Measurements from ENCODE around the gene PRDM1. TPM values are rescaled to one million over a fixed set of nuclear protein-coding genes. Genes with fewer than 3 reads are reported as not detected.

The PRDM1 gene
- total RNA-seq, 1 experiment from 2014 or later = 0.98 TPM

DNA sequence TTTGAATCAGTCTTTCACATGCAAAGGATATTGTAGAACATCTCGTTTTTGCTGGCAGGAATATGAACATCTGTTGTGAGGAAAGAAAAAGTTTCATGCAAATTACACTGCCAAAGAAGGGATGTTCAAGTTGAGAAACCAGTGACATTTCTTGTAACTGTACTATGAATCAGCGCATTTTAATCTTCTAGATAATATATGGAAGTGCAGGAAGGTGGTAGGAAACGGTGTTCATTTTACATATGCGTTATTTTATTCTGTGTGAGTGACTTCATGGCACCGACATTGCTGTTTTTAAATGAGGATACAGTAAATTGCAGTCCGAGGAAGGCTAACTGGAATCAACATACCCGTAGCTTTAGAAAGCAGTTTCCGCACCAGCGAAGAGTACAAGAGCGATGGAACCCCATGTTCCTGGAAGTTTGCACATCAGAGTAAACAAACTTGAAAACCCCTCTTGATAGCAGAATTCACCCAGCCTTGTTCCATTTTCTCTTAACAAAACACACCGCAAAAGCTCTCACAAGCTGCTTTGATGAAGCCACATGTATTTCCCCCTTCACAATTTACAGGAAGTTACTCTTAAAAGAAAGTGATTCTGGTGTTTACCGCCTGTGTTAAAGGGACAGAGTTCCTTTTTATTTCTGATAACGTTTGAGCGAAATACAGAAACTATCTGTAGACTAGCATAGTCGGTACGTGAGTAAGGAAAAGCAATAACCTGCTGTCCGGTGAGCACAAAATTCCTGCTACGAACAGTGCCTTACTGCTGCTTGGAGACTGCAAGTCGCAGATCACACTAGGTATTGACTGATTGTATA, 11.5 kb downstream of the PRDM1 start:
- peak; percentile 53 for DNase-seq (ENCODE audit: low read depth)

- no peak for DNase-seq (ENCODE audit: low read depth)
Measured at GRCh38 chr6:106098383-106099234, 12.5 kb downstream of the PRDM1 start.

GRCh38 chr6:106099235-106099537, 13.1 kb downstream of the PRDM1 start:
- DNase-seq (ENCODE audit: low read depth) = no peak

- no peak for DNase-seq (ENCODE audit: low read depth)
Measured at GRCh38 chr6:106100755-106101154, 14.6 kb downstream of the PRDM1 start.

DNA sequence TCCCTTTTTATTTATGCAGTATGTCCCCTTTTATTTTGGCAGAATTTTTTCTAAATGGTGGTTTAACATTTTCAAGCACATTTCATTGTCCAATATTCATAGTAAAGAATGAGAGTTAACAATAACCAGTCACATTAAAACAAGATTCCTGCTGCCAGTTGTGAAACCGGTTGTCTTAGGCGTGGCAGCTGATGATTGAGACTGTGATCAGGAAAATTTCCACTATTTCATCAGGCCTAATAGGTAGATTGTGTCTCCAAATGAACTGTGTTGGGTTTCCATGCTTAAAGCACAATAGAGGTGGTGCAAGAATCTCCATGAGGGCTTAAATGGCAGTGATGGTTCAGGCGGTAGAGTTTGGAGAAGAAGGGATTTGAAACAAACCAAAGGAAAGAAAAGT, 15.3 kb downstream of the PRDM1 start:
- DNase-seq (ENCODE audit: low read depth) = no peak

DNA sequence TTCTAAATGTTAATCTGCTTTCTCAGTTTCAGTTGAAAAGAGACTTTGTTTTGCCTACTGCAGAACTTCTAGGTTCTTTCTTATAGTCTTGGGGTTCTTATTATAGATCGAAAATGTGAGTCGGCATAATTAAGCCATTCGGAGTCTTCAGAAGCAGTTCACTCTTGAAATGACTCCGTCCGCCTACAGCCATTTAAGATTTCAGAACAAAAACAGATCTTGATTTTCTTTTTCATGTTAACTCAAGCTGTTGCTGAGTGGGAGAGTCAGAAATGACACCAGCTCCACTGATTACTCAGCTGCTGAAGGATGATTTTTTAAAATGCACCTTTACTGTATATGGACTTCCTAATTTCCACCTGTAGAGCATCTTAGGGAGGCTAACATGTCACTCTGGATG, 15.9 kb downstream of the PRDM1 start:
- no peak for DNase-seq (ENCODE audit: low read depth)

DNA sequence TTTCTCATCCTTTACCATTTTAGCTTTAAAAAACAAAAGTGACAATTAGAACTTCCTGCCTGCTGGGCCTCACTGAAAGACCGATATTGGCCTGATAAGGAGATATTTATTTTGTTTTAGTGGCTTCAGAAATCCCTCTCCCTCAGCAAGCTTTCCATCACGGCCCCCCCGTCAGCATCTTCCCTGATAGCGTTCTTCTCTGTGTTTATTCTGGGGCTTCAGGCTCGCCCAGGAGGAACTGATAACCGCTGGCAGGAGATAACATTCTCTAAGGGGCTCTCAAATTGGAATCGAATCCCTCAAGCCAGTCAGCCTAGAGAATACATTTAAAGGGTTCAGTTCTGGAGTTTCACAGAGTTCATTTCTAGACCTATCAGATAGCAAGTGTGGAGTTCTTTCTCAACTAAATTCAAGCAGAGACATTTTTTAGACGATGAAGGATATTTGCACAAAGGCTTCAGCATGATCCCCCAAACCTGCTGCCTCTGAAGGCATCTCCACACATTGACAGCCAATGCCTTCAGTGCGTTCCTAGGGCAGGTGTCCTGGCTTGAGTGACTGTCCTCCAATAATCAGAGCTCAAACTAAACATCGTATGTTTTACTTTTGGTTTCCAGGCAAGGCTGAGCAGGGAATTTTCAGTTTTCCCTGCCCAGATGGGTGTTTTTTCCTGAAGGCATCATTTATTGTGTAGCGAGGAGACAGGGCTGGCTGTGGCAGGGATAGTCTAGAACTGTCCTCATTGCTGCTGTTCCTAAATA, 17.0 kb downstream of the PRDM1 start:
- no peak for DNase-seq (ENCODE audit: low read depth)

DNA sequence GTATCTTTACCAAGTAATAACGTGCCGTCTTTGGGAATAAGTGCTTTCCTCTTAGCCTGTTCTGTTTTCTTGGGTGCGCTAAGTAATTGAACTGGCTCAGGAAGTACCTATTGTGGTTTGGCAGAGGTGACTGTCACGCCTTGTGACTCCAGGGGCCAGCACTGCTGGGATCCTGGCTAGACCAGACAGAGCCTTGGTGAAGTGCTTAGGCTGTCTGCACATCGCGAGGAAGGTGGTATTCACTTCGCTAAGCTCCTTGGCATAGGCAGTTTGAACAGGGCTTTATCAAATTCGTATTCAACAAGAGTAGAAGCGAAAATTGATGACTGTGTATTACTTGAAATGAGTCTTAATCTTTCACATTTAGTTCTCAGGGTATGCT, 17.6 kb downstream of the PRDM1 start:
- DNase-seq (ENCODE audit: low read depth) = no peak

DNA sequence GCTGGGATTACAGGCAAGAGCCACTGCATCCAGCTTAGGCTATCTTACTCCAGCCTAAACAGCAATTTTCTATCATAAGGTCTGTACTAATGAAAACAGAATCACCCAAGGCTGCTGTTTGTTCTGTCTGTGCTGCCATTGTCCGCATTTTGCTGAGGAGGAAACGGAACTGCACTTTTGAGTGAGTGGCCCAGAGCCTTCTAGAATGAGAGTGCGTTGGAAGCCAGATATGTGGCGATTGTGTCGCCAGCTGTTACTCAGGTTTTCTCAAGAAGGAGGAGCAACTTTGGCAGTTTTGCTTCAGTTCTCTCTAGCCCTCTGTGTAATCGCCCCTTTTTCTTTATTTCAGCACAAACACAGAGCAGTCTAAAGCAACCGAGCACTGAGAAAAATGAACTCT, 18.3 kb downstream of the PRDM1 start:
- DNase-seq (ENCODE audit: low read depth) = no peak

DNA sequence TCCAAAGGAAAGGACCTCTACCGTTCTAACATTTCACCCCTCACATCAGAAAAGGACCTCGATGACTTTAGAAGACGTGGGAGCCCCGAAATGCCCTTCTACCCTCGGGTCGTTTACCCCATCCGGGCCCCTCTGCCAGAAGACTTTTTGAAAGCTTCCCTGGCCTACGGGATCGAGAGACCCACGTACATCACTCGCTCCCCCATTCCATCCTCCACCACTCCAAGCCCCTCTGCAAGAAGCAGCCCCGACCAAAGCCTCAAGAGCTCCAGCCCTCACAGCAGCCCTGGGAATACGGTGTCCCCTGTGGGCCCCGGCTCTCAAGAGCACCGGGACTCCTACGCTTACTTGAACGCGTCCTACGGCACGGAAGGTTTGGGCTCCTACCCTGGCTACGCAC, 18.8 kb downstream of the PRDM1 start:
- no peak for DNase-seq (ENCODE audit: low read depth)

- DNase-seq (ENCODE audit: low read depth) = no peak
Measured at GRCh38 chr6:106105493-106105892, 19.4 kb downstream of the PRDM1 start.

DNA sequence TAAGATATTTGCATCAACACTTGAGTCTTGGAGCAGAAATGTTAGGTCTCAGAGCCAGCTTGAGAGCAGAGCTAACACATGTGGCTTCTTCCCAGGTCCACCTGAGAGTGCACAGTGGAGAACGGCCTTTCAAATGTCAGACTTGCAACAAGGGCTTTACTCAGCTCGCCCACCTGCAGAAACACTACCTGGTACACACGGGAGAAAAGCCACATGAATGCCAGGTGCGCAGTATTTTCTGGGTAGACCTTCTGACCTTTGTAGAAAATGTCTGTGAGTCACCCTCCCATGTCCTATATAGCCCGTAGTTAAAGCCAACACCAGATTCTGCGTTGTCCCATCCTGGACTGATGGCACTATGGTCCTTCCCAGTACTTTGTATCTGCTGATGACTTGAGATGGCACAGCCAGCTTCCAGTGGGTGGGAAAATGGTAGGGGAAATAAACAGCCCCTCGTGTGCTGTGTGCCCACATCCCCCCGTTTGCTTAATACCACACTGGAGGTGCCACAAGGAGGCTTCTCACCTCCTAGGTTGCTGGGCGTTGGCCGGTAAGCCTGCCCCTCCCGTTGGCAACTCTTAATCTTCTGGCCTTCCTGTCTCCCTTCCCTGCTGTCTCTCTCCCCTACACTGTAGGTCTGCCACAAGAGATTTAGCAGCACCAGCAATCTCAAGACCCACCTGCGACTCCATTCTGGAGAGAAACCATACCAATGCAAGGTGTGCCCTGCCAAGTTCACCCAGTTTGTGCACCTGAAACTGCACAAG, 20.3 kb downstream of the PRDM1 start:
- no peak for DNase-seq (ENCODE audit: low read depth)

DNA sequence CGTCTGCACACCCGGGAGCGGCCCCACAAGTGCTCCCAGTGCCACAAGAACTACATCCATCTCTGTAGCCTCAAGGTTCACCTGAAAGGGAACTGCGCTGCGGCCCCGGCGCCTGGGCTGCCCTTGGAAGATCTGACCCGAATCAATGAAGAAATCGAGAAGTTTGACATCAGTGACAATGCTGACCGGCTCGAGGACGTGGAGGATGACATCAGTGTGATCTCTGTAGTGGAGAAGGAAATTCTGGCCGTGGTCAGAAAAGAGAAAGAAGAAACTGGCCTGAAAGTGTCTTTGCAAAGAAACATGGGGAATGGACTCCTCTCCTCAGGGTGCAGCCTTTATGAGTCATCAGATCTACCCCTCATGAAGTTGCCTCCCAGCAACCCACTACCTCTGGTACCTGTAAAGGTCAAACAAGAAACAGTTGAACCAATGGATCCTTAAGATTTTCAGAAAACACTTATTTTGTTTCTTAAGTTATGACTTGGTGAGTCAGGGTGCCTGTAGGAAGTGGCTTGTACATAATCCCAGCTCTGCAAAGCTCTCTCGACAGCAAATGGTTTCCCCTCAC, 21.0 kb downstream of the PRDM1 start:
- no peak for DNase-seq (ENCODE audit: low read depth)

GRCh38 chr6:106108129-106108528, 22.0 kb downstream of the PRDM1 start:
- no peak for DNase-seq (ENCODE audit: low read depth)

DNA sequence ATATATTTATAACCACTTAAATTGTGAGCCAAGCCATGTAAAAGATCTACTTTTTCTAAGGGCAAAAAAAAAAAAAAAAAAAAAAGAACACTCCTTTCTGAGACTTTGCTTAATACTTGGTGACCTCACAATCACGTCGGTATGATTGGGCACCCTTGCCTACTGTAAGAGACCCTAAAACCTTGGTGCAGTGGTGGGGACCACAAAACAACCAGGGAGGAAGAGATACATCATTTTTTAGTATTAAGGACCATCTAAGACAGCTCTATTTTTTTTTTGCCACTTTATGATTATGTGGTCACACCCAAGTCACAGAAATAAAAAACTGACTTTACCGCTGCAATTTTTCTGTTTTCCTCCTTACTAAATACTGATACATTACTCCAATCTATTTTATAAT, 22.9 kb downstream of the PRDM1 start:
- DNase-seq (ENCODE audit: low read depth) = no peak

- no peak for DNase-seq (ENCODE audit: low read depth)
Measured at GRCh38 chr6:106110164-106110826, 24.2 kb downstream of the PRDM1 start.

DNA sequence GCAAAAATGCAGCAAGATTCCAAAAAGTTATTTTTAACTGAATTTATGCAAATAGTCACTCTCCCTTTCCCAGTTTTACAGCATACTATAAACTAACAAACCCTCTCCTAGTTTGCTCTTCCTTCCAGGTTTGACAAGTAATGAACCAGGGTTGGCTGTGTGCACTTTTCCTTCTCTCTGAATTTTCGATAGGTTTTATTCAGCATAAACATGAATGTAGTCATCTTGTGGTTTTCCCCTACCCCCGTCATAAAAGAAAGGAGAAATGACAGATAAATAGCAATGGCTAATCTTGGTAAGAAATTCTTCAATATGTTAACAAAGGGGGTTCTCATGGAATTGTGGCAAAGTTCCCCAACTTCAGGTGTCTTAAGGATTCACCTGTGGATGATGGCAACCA, 26.3 kb downstream of the PRDM1 start:
- DNase-seq (ENCODE audit: low read depth) = no peak

DNA sequence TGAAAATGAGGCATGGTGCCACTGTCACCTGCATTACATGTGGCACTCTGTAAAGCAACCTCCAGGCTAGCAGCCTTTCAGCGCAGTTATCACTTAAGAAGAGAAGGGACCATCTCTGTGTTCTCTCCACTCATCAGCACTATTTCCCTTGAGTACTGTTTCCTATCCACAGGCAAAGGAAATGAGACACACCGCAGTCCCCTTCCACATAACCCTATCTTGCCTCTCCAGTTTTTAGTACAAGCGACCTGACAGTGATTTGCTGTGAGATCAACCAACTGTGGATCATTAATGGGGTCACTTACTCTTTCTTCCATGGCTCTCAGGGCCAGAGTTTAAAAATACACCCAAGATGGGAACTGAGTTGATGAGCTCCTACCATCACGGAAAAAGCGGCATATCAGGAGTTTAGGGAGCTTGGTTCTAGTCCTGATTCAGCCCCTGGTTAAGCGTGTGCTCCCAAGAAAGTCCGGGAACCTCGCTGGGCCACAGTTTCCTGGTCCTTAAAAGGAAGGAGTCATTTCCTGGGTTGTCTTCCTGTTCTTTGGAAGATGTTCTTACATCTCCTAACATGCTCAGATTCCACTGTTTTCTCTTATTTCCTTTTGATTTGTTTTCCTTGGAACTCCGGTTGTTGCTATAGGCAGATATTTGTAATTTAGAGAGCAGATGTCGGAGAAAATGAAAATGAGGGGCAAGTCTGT, 27.3 kb downstream of the PRDM1 start:
- no peak for DNase-seq (ENCODE audit: low read depth)

DNA sequence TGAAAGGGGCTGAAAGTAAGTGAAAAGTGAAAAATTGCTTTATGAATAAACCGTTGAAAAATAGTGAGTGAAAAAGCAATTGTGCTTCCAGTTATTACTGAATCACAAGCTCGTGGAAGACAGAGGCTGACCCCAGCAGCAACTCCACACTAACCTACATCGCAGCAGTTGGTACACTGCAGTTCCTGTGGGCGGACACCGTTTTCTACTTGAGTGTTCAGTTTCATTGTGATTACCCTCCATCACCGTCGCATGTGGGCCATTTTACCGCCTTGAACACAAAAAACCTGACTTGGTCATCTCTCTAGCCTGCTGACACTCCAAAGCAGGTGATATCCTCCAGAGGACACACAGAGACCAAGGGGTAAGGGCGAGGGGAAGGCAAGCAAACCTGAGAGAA, 28.4 kb downstream of the PRDM1 start:
- no peak for DNase-seq (ENCODE audit: low read depth)

GRCh38 chr6:106115286-106115685, 29.1 kb downstream of the PRDM1 start:
- no peak for DNase-seq (ENCODE audit: low read depth)

All from LHCN-M2 (cell line).